HepG2 (cell line): Measurements from ENCODE around the gene ABCB6. TPM values are rescaled to one million over a fixed set of nuclear protein-coding genes. Genes with fewer than 3 reads are reported as not detected.

ENCODE experiments used
- CHD2 ChIP-seq: IDR thresholded peaks from 2 replicates; pipeline ENCODE4 v1.6.1; 2011; ENCODE audit warnings: low read depth, low read length, improper control_type of control experiment
- CREB1 ChIP-seq, 2 experiments: fragments of 450-650 bp in 1 of 2; IDR thresholded peaks; 2 replicates each; pipeline ENCODE4 v1.6.1; 2016 to 2017; ENCODE audit warnings: control low read depth in 1 of 2, mild to moderate bottlenecking in 1 of 2, missing compliant biosample characterization in 1 of 2, missing genetic modification characterization in 1 of 2
- FOXK2 ChIP-seq: fragments of 450-650 bp; IDR thresholded peaks from 2 replicates; pipeline ENCODE4 v1.6.1; 2016
- IRF2 ChIP-seq: IDR thresholded peaks from 2 replicates; pipeline ENCODE4 v1.6.1; 2018; ENCODE audit warnings: missing genetic modification reagents, missing compliant biosample characterization
- IRX3 ChIP-seq: sonication (generic); formaldehyde crosslinking; IDR thresholded peaks from 2 replicates; pipeline ENCODE4 v1.8.1; 2023; ENCODE audit warnings: mild to moderate bottlenecking, low read depth, missing genetic modification reagents, borderline replicate concordance
- MAF1 ChIP-seq: sonication (generic); formaldehyde crosslinking; IDR thresholded peaks from 2 replicates; pipeline ENCODE4 v1.5.0; 2020; ENCODE audit warnings: missing genetic modification reagents, borderline replicate concordance
- MATR3 ChIP-seq: sonication (generic); formaldehyde crosslinking; IDR thresholded peaks from 2 replicates; pipeline ENCODE4 v1.4.0; 2020; ENCODE audit warnings: missing genetic modification reagents
- MBNL3 ChIP-seq: fragments of 250-450 bp; sonication (Bioruptor Pico); conservative IDR thresholded peaks from 2 replicates; pipeline ENCODE4 v1.8.0; 2022; ENCODE audit warnings: mild to moderate bottlenecking, inconsistent platforms
- NCOA5 ChIP-seq: sonication (generic); formaldehyde crosslinking; IDR thresholded peaks from 2 replicates; pipeline ENCODE4 v1.4.0; 2020; ENCODE audit warnings: missing genetic modification reagents
- PRMT3 ChIP-seq: sonication (generic); formaldehyde crosslinking; IDR thresholded peaks from 2 replicates; pipeline ENCODE4 v1.8.1; 2022; ENCODE audit warnings: low read depth, mild to moderate bottlenecking, moderate library complexity, missing genetic modification reagents, borderline replicate concordance
- PRPF4 ChIP-seq: fragments of 200-400 bp; formaldehyde crosslinking; IDR thresholded peaks from 2 replicates; pipeline ENCODE4 v1.6.1; 2016; ENCODE audit warnings: low read length, low read depth; ENCODE audit not compliant: poor library complexity, severe bottlenecking
- STAG1 ChIP-seq: sonication (generic); formaldehyde crosslinking; IDR thresholded peaks from 2 replicates; pipeline ENCODE4 v1.4.0; 2020; ENCODE audit warnings: missing genetic modification reagents
- ZFP62 ChIP-seq: sonication (generic); formaldehyde crosslinking; IDR thresholded peaks from 2 replicates; pipeline ENCODE4 v1.4.0; 2020; ENCODE audit warnings: missing genetic modification reagents
- ZFP82 ChIP-seq: sonication (generic); formaldehyde crosslinking; IDR thresholded peaks from 2 replicates; pipeline ENCODE4 v1.5.1; 2020; ENCODE audit warnings: mild to moderate bottlenecking, missing genetic modification reagents, borderline replicate concordance
- ZKSCAN5 ChIP-seq: sonication (generic); formaldehyde crosslinking; IDR thresholded peaks from 2 replicates; pipeline ENCODE4 v1.5.1; 2020; ENCODE audit warnings: mild to moderate bottlenecking, missing genetic modification reagents
- ZNF124 ChIP-seq: sonication (generic); formaldehyde crosslinking; IDR thresholded peaks from 2 replicates; pipeline ENCODE4 v1.4.0; 2020; ENCODE audit warnings: missing genetic modification reagents
- ZNF563 ChIP-seq: sonication (generic); formaldehyde crosslinking; IDR thresholded peaks from 2 replicates; pipeline ENCODE4 v1.8.0; 2022; ENCODE audit warnings: mild to moderate bottlenecking, moderate library complexity, missing genetic modification reagents
- ZNF709 ChIP-seq: sonication (generic); formaldehyde crosslinking; IDR thresholded peaks from 2 replicates; pipeline ENCODE4 v1.5.0; 2020; ENCODE audit warnings: mild to moderate bottlenecking, missing genetic modification reagents
- ZNF83 ChIP-seq: sonication (generic); formaldehyde crosslinking; IDR thresholded peaks from 2 replicates; pipeline ENCODE4 v1.4.0; 2020; ENCODE audit warnings: missing genetic modification reagents, mild to moderate bottlenecking, borderline replicate concordance
- ZNF879 ChIP-seq: sonication (generic); formaldehyde crosslinking; IDR thresholded peaks from 2 replicates; pipeline ENCODE4 v1.8.1; 2023; ENCODE audit warnings: missing genetic modification reagents
- polyA plus RNA-seq, 8 experiments: library from polyadenylated mRNA; depleted of rRNA in 3 of 8; stranded (reverse) in 7 of 8; unstranded in 1 of 8; fragments of >200 nt; fragmentation: Illumina TruSeq in 4 of 8; extraction: Trizol in 4 of 8; gene quantifications; 2 replicates each; pipeline versions ENCODE4 v1.2.1 to v1.2.3, GENCODE V29; 2011 to 2016; ENCODE audit warnings: low read depth in 4 of 8, missing spikeins in 1 of 8, mixed read lengths in 1 of 8; ENCODE audit not compliant: insufficient read depth in 1 of 8
- total RNA-seq, 5 experiments: library from RNA; depleted of rRNA; stranded (reverse); fragments of >200 nt; fragmentation: Illumina TruSeq; extraction: Trizol; gene quantifications; 2 replicates each; pipeline ENCODE4 v1.2.3, GENCODE V29; 2016; ENCODE audit warnings: low read depth in 1 of 5
- TF ChIP-seq, protein P1 (sequence below): sonication (generic); formaldehyde crosslinking; IDR thresholded peaks from 2 replicates; pipeline ENCODE4 v1.4.0; 2020; ENCODE audit warnings: low read depth, missing genetic modification reagents
- TF ChIP-seq, protein P2 (sequence below): sonication (generic); formaldehyde crosslinking; IDR thresholded peaks from 2 replicates; pipeline ENCODE4 v1.8.1; 2022; ENCODE audit warnings: mild to moderate bottlenecking, missing genetic modification reagents
- TF ChIP-seq, protein P3 (sequence below): sonication (generic); formaldehyde crosslinking; conservative IDR thresholded peaks from 2 replicates; pipeline ENCODE4 v1.5.0; 2020; ENCODE audit warnings: missing genetic modification reagents
- TF ChIP-seq, protein P4 (sequence below): IDR thresholded peaks from 2 replicates; pipeline ENCODE4 v1.6.1; 2016; ENCODE audit warnings: control low read depth

ABCB6 gene
- total and polyA plus RNA-seq, 2 of the 13 experiments (the other 11 are each of a cell fraction or from before 2014, with no cell fraction given), result 91.1 to 137 TPM

DNA sequence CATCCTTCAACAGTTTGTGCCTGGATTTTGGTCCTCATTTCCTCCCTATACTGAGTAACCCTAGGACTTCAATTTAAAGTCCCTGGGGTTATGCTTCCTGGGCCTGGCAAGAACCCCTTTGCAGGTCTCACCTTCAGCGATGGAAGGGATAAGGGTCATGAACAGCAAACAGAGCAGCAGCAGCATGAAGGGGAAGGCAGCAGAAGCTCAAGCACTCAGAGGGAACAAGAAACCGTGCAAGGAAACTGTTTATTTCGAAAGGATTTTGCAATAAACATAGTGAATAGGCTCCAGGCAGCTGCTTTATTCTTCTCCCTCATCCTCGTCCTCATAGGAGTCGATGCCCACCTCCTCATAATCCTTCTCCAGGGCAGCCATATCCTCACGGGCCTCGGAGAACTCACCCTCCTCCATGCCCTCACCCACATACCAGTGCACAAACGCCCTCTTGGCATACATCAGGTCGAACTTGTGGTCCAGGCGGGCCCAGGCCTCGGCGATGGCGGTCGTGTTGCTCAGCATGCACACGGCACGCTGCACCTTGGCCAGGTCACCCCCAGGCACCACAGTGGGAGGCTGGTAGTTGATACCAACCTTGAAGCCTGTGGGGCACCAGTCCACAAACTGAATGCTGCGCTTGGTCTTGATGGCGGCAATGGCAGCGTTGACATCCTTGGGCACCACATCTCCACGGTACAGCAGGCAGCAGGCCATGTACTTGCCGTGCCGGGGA lies 31.5 kb upstream of the ABCB6 start (continued):
- TF ChIP-seq, protein P1, sequence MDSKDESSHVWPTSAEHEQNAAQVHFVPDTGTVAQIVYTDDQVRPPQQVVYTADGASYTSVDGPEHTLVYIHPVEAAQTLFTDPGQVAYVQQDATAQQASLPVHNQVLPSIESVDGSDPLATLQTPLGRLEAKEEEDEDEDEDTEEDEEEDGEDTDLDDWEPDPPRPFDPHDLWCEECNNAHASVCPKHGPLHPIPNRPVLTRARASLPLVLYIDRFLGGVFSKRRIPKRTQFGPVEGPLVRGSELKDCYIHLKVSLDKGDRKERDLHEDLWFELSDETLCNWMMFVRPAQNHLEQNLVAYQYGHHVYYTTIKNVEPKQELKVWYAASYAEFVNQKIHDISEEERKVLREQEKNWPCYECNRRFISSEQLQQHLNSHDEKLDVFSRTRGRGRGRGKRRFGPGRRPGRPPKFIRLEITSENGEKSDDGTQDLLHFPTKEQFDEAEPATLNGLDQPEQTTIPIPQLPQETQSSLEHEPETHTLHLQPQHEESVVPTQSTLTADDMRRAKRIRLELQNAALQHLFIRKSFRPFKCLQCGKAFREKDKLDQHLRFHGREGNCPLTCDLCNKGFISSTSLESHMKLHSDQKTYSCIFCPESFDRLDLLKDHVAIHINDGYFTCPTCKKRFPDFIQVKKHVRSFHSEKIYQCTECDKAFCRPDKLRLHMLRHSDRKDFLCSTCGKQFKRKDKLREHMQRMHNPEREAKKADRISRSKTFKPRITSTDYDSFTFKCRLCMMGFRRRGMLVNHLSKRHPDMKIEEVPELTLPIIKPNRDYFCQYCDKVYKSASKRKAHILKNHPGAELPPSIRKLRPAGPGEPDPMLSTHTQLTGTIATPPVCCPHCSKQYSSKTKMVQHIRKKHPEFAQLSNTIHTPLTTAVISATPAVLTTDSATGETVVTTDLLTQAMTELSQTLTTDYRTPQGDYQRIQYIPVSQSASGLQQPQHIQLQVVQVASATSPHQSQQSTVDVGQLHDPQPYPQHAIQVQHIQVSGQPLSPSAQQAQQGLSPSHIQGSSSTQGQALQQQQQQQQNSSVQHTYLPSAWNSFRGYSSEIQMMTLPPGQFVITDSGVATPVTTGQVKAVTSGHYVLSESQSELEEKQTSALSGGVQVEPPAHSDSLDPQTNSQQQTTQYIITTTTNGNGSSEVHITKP, result no peak
- TF ChIP-seq ZNF124 (CRISPR knock-in tag), result 0 out of 2 replicates have a peak, but pooled peaks have one; percentile 0
- TF ChIP-seq, protein P2, sequence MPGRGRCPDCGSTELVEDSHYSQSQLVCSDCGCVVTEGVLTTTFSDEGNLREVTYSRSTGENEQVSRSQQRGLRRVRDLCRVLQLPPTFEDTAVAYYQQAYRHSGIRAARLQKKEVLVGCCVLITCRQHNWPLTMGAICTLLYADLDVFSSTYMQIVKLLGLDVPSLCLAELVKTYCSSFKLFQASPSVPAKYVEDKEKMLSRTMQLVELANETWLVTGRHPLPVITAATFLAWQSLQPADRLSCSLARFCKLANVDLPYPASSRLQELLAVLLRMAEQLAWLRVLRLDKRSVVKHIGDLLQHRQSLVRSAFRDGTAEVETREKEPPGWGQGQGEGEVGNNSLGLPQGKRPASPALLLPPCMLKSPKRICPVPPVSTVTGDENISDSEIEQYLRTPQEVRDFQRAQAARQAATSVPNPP, result 0 out of 2 replicates have a peak, but pooled peaks have one; percentile 24
- TF ChIP-seq MBNL3 (CRISPR knock-in tag), result no peak
- no peak for TF ChIP-seq ZKSCAN5
- no peak for TF ChIP-seq MAF1 (CRISPR knock-in tag)
- 0 out of 2 replicates have a peak, but pooled peaks have one; percentile 73 for TF ChIP-seq PRMT3
- TF ChIP-seq STAG1, result no peak
- TF ChIP-seq ZNF709 (CRISPR knock-in tag), result no peak; the same call in 1 of the 2 replicates
- TF ChIP-seq CREB1 (IDR thresholded peaks at IDR 0.05), result no peak
- TF ChIP-seq CREB1 (CRISPR knock-in tag; IDR thresholded peaks at IDR 0.05), result no peak
- TF ChIP-seq, protein P3, sequence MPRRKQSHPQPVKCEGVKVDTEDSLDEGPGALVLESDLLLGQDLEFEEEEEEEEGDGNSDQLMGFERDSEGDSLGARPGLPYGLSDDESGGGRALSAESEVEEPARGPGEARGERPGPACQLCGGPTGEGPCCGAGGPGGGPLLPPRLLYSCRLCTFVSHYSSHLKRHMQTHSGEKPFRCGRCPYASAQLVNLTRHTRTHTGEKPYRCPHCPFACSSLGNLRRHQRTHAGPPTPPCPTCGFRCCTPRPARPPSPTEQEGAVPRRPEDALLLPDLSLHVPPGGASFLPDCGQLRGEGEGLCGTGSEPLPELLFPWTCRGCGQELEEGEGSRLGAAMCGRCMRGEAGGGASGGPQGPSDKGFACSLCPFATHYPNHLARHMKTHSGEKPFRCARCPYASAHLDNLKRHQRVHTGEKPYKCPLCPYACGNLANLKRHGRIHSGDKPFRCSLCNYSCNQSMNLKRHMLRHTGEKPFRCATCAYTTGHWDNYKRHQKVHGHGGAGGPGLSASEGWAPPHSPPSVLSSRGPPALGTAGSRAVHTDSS (CRISPR knock-in tag), result no peak
- TF ChIP-seq, protein P4, sequence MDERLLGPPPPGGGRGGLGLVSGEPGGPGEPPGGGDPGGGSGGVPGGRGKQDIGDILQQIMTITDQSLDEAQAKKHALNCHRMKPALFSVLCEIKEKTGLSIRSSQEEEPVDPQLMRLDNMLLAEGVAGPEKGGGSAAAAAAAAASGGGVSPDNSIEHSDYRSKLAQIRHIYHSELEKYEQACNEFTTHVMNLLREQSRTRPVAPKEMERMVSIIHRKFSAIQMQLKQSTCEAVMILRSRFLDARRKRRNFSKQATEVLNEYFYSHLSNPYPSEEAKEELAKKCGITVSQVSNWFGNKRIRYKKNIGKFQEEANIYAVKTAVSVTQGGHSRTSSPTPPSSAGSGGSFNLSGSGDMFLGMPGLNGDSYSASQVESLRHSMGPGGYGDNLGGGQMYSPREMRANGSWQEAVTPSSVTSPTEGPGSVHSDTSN (CRISPR knock-in tag), result no peak; the same call in 1 of the 2 replicates
- no peak for TF ChIP-seq ZNF83 (CRISPR knock-in tag)
- TF ChIP-seq NCOA5 (CRISPR knock-in tag), result no peak
- no peak for TF ChIP-seq PRPF4
- TF ChIP-seq CHD2, result no peak
- 0 out of 2 replicates have a peak, but pooled peaks have one; percentile 46 for TF ChIP-seq ZNF563 (CRISPR knock-in tag)
- no peak for TF ChIP-seq IRF2 (CRISPR knock-in tag)
- TF ChIP-seq FOXK2, result no peak
- TF ChIP-seq ZFP62, result no peak
- TF ChIP-seq ZFP82 (CRISPR knock-in tag), result no peak
- no peak for TF ChIP-seq MATR3
- TF ChIP-seq ZNF879 (CRISPR knock-in tag), result no peak
- no peak for TF ChIP-seq IRX3 (CRISPR knock-in tag)
